Measurements from ENCODE around the gene ATXN1.
A peak's percentile ranks its signal among the peaks of the same experiment; 100 is the strongest.

Gene ATXN1

GRCh38 chr6:16345449-16346330 lies 415.6 kb downstream of the ATXN1 start:
- no peak for DNase-seq

- DNase-seq: no peak
Measured at GRCh38 chr6:16344756-16345155, 416.5 kb downstream of the ATXN1 start.

- DNase-seq: no peak
Measured at GRCh38 chr6:16343593-16343992, 417.7 kb downstream of the ATXN1 start.

GRCh38 chr6:16339265-16339587 lies 422.0 kb downstream of the ATXN1 start:
- no peak for DNase-seq

- no peak for DNase-seq
Measured at GRCh38 chr6:16338577-16339264, 422.5 kb downstream of the ATXN1 start.

GRCh38 chr6:16337295-16337975 lies 423.8 kb downstream of the ATXN1 start:
- no peak for DNase-seq

GRCh38 chr6:16336911-16337294 lies 424.4 kb downstream of the ATXN1 start:
- DNase-seq: no peak

- DNase-seq: no peak
Measured at GRCh38 chr6:16336056-16336818, 425.0 kb downstream of the ATXN1 start.

- DNase-seq: no peak
Measured at GRCh38 chr6:16335176-16335575, 426.1 kb downstream of the ATXN1 start.

- DNase-seq: no peak
Measured at GRCh38 chr6:16334671-16335070, 426.6 kb downstream of the ATXN1 start.

GRCh38 chr6:16333580-16333979 lies 427.7 kb downstream of the ATXN1 start:
- DNase-seq: no peak

GRCh38 chr6:16332175-16332542 lies 429.1 kb downstream of the ATXN1 start:
- peak; percentile 30 for DNase-seq

- no peak for DNase-seq
Measured at GRCh38 chr6:16331384-16332174, 429.7 kb downstream of the ATXN1 start.

- DNase-seq: no peak
Measured at GRCh38 chr6:16329233-16329632, 432.0 kb downstream of the ATXN1 start.

GRCh38 chr6:16327777-16328325 lies 433.4 kb downstream of the ATXN1 start:
- no peak for DNase-seq

GRCh38 chr6:16326971-16327776 lies 434.1 kb downstream of the ATXN1 start:
- no peak for DNase-seq

GRCh38 chr6:16326531-16326930 lies 434.7 kb downstream of the ATXN1 start:
- DNase-seq: no peak

- DNase-seq: no peak
Measured at GRCh38 chr6:16324606-16325225, 436.5 kb downstream of the ATXN1 start.

- no peak for DNase-seq
Measured at GRCh38 chr6:16324184-16324583, 437.1 kb downstream of the ATXN1 start.

- peak; percentile 69 for DNase-seq
Measured at GRCh38 chr6:16322666-16323312, 438.5 kb downstream of the ATXN1 start.

All from SHP77 treated with DMSO at 0.1 percent for 48 hours (cell line).